GM19238 (cell line): ENCODE data around the gene BMPR1B.

Experiments used
- DNase-seq: peaks from one replicate; pipeline ENCODE4 v3.0.0; 2011; ENCODE audit warnings: low spot score; ENCODE audit not compliant: insufficient read length

BMPR1B gene

DNA sequence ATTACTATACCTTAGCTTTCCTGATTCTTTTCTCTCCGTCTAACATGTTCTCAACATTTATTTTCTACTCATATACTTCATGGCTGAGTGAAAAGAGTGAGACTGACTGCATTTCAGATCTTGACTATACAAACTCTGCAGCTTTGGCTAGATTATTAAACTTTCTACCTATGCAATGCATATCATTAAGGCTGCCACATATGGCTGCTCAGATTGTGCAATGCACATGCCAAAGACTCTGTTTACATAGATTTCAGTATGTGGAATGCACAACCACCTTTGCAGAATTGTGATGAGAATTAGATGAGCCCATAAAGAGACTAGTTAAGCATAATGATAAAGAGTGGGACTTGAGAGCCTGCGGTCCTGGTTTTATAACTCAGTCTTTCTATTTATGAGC lies 196.5 kb downstream of the BMPR1B start:
- DNase-seq: no peak

DNA sequence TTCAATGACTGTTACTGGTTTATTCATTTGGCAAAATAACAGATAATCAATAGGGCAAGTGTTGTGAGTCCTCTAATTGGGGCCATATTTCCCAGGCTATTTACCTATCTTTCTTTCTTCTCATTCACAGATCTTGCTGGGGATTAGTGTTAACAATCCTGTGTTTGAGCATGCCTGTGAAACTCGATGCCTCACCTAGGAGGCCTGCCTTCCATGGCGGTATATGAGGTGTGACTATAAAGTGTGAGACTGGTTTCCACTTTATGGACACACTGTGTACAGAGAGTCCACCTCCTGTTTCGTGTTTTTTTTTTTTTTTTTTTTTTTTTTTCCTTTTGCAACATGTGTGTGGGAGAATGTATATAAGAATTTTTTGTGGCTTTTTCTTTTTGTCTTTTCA lies 199.3 kb downstream of the BMPR1B start:
- DNase-seq: no peak

DNA sequence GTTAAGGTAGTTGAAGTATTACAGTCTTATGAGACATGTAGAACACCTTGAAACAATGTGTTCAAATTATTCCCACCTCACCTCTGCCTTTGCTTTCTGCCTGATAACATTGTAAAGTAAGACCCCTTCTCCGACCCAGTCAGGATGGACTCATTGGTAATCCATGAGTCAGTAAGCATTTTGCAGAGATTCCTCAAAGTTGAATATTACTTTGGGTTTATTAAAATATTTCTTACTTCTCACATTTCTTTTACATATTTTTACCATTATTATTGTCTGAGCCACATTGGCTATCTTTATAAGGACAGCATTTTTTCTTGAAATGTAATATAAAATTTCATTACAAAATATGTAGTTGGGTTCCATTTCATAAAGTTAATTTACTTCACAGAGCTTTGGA lies 201.6 kb downstream of the BMPR1B start:
- no peak for DNase-seq

DNA sequence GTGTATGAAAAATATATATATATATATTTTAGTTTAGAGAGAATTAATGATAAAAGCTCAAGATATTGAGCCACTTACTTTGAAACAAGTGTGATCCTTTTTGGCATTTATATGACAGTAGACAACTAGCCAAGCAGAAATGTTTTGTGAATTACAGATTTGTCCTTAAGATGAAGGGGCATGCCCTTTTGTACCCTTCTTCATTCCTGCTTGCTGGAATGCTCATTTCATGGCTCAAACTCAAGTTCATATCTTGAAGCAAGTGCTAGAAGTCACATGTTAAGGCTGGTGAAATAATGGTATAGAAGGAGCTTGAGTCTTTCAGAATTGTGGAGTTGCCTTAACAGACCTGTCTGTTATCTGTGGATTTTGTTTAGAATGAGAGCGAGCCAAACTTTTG lies 203.0 kb downstream of the BMPR1B start:
- DNase-seq: no peak

DNA sequence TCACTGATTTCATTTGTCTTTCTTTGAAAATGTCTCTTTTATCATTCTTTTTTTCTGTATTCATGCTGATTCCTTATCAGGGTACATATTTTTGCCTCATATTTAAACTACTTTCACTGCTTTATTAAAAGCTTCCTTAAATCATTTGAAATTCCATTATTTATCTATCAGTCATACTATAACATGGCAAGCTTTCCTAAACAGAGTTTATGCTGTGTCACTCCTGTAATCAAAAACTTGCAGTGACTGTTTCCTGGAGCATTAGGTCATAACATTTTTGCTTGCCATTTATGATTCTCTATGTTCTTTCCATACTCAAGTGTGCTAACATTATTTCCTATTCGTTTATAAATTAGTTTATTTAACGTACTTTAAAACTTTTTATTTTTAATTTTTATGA lies 203.7 kb downstream of the BMPR1B start:
- DNase-seq: no peak

DNA sequence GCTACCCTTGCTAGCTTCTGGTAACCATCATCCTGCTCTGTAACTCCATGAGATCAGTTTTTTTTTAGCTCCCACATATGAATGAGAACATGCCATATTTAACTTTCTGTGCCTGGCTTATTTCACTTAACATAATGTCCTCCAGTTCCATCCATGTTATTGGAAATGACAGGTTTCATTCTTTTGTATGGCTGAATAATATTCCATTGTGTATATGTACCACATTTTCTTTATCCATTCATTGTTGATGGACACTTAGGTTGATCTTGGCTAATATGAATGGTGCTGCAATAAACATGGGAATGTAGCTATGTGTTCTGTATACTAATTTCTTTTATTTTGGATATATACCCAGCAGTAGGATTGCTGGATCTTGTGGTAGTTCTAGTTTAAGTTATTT lies 204.7 kb downstream of the BMPR1B start:
- no peak for DNase-seq

DNA sequence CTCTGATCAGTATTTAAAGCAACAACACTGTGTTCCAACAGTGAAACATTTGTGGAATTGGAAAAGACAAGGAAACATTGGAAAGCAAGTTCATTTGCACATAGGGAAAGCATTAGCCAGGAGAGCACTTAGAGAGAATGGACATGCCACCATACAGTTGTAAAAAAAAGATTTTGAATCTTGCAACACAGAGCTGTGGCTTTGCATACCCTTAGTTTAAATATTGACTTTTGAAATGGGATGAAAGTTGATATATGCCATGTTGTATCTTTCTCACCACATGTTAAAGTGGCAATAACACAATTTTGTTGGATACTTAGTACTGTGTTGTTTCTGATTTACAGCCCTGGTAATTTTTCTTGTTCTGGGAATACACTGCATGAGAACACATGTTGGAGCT lies 208.1 kb downstream of the BMPR1B start:
- DNase-seq: no peak

DNA sequence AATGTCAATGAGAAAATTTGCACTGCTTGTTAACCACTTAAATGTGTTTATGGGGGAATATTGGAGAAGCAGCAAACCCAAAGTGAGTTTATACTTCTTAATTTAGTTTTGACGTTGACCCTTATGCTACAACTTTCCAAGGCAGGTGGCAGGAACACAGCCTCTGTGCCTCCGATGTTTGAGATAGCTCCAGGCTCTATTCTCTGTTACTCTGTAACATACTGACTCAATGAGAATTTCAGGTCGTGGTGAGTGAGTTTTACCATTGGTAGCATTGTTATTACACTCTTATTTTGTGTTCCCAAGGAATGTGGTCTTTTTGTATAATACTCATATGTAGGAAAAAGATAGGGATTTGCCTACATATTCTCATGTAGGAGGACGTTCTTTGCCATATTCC lies 210.7 kb downstream of the BMPR1B start:
- DNase-seq: no peak

DNA sequence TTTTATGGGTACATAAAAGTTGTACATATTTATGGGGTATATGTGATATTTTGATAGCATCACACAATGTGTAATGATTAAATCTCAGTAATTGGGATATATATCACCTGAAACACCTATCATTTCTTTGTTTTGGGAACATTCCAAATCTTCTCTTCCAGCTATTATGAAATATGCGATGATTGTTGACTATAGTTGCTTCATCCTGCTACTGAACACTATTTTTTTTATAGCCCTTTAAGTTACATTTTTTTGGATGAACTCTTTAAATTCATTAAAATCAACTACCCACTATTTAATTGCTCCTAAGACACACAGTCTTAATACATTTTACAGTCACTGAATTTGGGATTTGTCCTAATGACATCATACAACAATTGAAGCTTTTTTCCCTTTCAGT lies 212.9 kb downstream of the BMPR1B start:
- no peak for DNase-seq

DNA sequence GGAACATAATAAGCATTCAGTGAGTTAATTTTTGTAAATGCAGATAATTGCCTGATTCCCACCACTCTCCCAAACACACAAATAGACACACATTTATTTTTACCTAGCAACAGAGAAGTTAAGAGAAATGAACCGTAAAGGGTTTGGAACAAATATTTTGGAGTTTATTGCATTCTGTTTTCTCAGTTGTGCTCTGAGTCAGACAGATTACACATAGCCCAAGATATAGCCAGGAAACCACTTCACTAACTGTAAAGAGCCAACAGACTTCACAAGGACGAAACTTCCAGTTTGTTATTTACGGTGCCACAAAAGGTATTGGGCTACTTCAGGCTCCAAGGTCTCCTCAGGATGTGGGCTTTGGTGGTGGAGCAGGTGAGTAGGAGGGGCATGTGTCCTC lies 217.0 kb downstream of the BMPR1B start:
- no peak for DNase-seq

DNA sequence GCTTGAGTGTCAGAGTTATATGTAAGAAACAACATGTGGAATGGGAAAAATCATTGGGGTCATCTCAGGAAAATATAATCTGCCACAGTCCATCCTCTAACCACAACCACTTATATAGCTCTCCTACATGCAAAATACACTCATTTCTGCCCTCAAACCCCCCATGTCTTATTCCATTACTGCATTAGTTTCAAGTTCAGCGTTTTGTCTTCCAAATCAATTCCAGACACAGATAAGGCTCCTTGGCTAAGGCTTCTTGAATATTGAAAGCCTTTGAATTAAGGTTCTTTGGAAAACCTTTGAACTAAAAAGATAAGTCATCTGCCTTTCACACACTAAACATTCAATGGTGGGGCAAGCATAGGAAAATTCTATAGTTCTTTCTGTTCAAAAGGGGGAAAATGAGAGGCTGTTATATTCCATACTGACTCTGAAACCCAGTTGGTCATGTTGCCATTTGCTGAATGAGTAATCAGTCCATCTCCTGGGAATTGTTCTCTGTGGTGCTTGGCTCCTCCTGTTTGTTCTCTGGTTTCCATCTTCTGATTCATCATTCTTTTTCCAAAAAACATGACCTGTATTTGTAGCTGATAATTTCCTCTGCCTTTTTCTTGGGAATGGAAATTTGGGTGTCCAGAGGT lies 218.7 kb downstream of the BMPR1B start:
- no peak for DNase-seq

DNA sequence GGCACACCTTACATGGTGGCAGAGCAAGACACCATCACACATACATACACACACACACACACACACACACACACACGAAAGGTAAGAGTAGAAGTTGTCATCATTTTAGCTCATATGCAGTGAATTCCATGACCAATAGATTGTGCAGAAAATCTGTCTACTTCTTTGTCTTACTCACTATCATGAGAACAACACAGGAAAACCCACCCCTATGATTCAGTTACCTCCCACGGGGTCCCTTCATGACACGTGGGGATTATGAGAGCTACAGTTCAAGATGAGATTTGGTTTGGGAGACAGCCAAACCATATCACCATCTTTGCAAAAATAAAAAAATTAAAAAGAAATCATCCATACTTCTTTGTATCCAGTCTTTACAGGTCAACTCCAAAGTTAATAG lies 221.1 kb downstream of the BMPR1B start:
- DNase-seq: no peak

DNA sequence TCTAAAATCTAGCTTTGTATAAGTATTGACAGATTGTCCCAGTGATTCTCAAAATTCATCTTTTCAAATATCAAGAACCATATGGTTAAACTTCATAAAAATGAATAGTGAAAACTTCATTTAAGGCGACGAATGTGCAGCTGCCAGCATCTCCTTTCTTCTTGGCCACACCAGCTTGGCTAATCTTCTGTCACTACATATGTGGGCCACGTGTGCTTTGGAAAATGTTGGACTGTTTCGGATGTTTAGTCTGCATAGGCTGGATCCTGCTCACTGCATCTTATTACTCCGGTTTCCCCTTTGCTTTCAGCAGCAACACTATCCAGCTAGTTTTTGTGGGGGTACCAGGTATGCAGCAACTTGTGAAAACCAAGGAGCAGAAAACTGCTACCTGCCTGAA lies 221.9 kb downstream of the BMPR1B start:
- DNase-seq: no peak

DNA sequence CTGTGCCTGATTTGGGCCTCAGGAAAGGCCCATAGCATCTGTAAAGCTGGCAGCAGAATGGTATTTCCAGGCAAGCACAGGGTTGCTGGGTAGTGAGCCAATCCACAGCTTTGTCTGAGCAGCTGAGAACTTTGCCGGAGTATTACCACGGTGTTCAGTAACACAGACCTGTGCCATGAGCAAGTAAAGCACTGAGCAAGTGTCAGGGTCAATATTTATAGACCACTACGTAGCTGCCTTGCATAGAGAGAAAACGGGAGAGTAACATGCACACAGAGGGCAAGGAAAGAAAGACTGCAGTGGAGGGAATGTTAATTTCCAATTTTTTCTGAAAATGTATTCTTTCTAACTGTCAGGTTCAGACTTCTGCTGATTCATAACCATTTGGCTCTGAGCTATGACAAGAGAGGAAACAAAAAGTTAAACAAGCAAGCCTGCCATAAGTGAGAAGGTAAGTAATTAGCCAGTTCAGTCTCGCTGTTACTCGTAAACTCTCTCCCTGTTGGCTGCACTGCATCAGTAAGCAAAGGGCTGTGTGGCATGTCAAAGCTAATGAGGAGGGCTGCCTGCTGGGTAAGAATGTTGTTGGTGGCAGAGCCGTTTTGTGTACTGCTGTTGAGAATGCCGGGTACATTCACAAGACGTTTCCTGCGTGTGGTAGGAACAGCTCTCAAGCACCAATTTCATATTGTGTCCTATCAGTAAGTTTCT lies 238.1 kb downstream of the BMPR1B start:
- no peak for DNase-seq

DNA sequence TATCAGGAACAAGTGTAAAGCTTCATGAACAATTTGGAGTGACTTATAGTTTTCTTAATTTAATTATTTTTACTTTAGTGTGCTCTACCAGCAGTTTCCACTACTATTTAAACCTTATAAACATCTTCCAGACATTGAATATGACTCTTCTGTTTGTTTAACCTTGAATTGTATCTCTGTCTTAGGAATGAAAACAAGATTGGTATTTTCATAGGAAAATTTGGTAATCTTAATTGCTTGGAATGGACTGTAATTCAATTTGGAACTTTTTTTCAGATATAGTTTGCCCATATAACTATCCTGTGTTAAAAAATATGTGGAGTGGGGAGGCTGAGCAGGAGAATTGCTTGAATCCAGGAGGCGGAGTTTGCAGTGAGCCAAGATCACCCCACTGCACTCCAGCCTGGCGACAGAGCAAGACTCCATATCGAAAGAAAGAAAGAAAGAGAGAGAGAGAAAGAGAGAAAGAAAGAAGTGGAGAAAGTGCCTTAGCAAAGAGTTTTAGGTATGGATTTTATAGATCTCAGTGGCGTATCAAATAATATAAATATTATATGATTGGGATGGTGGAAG lies 242.4 kb downstream of the BMPR1B start:
- DNase-seq: no peak

DNA sequence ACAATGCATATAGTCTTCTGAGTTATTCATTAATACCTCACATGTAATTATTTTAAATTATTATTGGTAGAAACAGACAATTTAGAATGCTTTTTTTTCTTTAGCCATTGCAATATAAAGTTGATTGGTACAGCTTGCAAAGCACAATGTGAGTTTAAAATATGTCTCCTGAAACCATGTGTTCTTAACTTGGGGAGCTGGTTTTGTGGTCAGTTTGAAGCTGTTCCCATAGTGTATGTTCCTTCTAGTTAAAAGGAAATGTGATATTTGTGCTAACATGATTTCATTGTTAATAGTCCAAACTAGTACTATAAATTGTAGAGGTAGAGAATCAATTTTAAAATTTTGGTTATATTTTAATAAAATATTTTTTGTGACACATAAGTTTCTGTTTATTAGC lies 247.2 kb downstream of the BMPR1B start:
- DNase-seq: no peak

DNA sequence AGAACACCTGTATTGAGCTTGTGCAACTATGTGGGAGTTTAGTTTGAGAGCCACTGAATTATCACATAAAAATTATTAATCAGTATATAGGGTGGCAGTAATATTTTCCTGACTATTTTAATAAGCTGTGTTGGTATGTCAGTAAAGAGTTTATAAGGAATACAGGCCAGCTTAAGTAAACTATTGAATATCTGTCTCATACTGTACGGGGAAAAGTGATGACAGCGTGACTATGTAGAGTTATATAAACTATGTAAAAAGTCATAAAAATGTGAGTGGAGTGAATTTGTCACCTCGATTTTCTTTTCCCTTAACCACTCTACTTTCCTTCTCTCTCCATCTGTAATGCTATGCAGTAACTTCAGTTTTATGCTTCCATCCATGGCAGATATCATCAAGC lies 250.2 kb downstream of the BMPR1B start:
- no peak for DNase-seq

DNA sequence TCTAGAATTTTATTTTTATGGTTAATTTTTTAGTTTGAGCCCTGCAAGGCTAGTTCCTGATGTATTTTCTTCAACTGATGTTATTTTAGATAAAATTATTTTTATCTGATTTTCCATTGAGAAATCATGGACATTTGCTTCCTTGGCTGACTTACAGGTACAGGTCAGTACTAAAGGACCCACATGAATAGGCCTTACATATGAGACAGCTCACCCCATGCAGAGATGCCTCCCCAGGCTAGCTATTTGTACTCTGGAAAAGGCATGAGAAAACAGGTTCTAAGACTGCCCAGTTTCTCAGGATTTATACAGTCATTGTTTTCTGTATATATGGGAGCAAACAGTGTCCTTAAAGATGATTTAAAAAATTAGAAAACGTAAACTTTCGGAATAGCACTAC lies 255.5 kb downstream of the BMPR1B start:
- no peak for DNase-seq

DNA sequence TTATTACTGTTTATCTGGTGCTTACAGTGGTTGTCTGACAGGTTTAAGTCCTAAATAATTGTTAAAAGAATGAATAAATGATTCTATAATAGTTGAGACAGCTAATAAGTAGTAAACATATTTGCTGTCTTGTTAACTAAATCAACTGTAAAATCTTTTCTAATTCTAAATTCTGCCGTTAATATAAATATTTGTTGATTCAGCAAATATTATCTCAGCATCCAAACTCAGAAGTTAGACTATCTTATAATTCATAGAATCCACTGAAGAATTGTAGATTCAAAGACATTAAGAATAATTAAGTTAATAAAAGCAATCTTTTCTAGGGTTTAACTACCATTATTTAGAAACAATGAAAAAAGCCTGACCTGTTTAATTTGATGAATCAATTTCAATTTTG lies 256.3 kb downstream of the BMPR1B start:
- DNase-seq: no peak

DNA sequence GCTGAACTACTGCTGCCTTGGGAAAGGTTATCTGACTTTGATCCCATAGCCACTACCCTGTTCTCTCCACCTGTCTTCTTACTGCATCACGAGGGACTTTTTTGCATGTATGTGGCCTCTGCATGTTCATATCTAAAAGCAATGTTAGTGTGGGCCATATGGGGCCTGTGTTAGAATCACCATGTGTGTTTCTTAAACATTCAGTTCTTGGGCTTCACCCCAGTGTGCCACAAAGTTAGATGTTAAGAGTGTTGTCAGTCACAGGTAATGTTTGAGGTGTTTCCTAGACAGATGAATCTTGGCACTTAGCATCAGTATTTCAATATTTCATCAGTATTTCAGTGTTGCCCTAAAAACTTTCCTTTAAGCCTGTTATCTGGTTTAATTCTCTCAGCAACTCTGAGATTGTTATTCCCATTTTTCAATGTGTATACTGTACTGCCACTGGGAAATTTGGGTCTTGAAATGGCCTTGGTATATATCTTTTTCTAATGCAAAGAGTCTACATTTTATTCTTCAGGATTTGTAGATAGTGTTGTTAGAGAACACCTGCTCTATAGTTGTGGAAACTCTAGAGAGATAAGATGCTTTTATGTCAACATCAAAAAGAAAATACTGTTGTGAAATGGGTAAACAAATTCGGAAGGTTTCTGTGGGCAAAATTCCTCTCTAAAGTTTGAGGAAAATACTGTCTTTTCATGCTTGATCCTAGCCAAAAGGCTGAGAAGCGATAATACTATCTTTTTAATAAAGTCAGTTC lies 259.7 kb downstream of the BMPR1B start:
- DNase-seq: no peak

DNA sequence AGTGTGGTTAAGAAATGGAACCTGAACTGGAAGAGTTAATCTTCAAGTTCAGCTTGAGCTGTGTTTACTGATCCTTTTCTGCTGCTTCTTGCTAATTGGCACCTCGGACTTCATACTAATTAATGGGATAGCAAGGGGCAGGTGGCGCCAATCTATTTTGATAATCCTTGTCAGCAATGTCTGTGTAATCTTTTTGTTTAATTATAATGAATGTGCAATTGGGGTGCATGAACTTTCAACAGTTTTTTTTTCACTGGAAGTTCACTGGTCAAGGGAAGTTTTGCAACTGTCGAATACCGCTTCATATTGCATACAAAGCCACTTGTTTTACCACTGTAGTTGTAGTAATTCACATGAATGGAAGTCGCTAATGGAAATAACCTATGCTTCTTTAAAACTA lies 261.0 kb downstream of the BMPR1B start:
- DNase-seq: no peak

DNA sequence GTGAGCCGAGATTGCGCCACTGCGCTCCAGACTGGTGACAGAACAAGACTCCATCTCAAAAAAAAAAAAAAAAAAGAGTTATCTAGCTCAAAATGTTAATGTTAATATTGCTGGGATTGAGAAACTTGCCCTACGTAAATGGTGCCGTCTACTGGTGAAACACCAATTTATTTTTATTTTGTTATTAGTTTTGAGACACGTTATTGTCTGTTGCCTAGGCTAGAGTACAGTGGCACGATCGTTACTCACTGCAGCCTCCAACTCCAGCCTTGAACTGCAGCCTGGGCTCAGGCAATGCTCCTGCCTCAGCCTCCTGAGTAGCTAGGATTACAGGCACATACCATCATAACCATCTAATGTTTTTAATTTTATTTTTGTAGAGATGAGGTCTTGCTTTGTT lies 262.8 kb downstream of the BMPR1B start:
- no peak for DNase-seq
